NCI-H146 (cell line): ENCODE measurements around the gene SOX6.

ENCODE experiments used
- DNase-seq: peaks from one replicate; lab custom pipeline; 2025; lab: John Stamatoyannopoulos, UW

Gene SOX6

GRCh38 chr11:15957234-15957633, 399.1 kb downstream of the SOX6 start:
- DNase-seq = no peak

GRCh38 chr11:15956302-15956701, 400.0 kb downstream of the SOX6 start:
- DNase-seq = no peak

- DNase-seq = no peak
These were observed 400.8 kb downstream of the SOX6 start for GRCh38 chr11:15955595-15955994.

GRCh38 chr11:15947681-15948648, 408.4 kb downstream of the SOX6 start:
- no peak for DNase-seq

GRCh38 chr11:15945726-15946125, 410.6 kb downstream of the SOX6 start:
- no peak for DNase-seq

- DNase-seq = no peak
These were observed 411.9 kb downstream of the SOX6 start for GRCh38 chr11:15944460-15944859.

- DNase-seq = no peak
These were observed 412.7 kb downstream of the SOX6 start for GRCh38 chr11:15943418-15944197.

GRCh38 chr11:15942936-15943335, 413.4 kb downstream of the SOX6 start:
- no peak for DNase-seq

GRCh38 chr11:15942126-15942525, 414.2 kb downstream of the SOX6 start:
- DNase-seq = no peak

GRCh38 chr11:15941206-15941770, 415.1 kb downstream of the SOX6 start:
- no peak for DNase-seq

- no peak for DNase-seq
These were observed 415.7 kb downstream of the SOX6 start for GRCh38 chr11:15940462-15941205.

- no peak for DNase-seq
These were observed 417.4 kb downstream of the SOX6 start for GRCh38 chr11:15938983-15939382.

- DNase-seq = no peak
These were observed 418.2 kb downstream of the SOX6 start for GRCh38 chr11:15938121-15938611.

GRCh38 chr11:15937601-15938120, 418.7 kb downstream of the SOX6 start:
- no peak for DNase-seq

- no peak for DNase-seq
These were observed 420.3 kb downstream of the SOX6 start for GRCh38 chr11:15936011-15936410.

- DNase-seq = no peak
These were observed 421.0 kb downstream of the SOX6 start for GRCh38 chr11:15935373-15935772.

- no peak for DNase-seq
These were observed 422.3 kb downstream of the SOX6 start for GRCh38 chr11:15933886-15934625.

GRCh38 chr11:15932417-15932816, 423.9 kb downstream of the SOX6 start:
- DNase-seq = no peak

- DNase-seq = no peak
These were observed 424.8 kb downstream of the SOX6 start for GRCh38 chr11:15931497-15931896.

GRCh38 chr11:15930442-15931025, 425.8 kb downstream of the SOX6 start:
- DNase-seq = no peak
